A549 (cell line): Measurements from ENCODE around the gene PLXNC1. TPM values are rescaled to one million over a fixed set of nuclear protein-coding genes. Genes with fewer than 3 reads are reported as not detected.

Experiments
- ATAC-seq, 2 experiments: fragments of 200-7000 bp in 1 of 2; fragments of >200 bp in 1 of 2; cut with Nextera tagmentation in 1 of 2; cut with Tn5 transposase in 1 of 2; 3 replicates each; pipeline versions ENCODE4 v1.8.0 to v1.9.1; 2018 to 2020; ENCODE audit warnings: mild to moderate bottlenecking in 1 of 2, moderate library complexity in 1 of 2
- CTCF ChIA-PET: fragments of 300-600 bp; sonication (Branson Sonifier 250); formaldehyde crosslinking; extraction: SDS; loops from one replicate; lab custom pipeline; 2021; ENCODE audit warnings: antibody characterized with exemption, inconsistent platforms; lab: Yijun Ruan, JAX
- POLR2A ChIA-PET: fragments of 350-600 bp; formaldehyde crosslinking; extraction: SDS; loops from one replicate; lab custom pipeline; 2021; ENCODE audit warnings: antibody characterized with exemption, inconsistent platforms; lab: Yijun Ruan, JAX
- DNase-seq, 2 experiments: peaks; one replicate each; pipeline versions ENCODE4 v3.0.0 to v3.0.0-alpha.2; 2011 to 2016; ENCODE audit warnings: low read depth in 1 of 2, low spot score in 1 of 2
- FAIRE-seq: peaks from 2 replicates; lab custom pipeline; 2011; peaks lifted over from hg19 to GRCh38; lab: Jason Lieb, UNC
- H3K27ac ChIP-seq, 2 experiments: fragments of >200 bp; sonication (Bioruptor Twin); formaldehyde crosslinking; 3 replicates each; pipeline ENCODE4 v1.5.1; 2016 to 2017
- H3K4me1 ChIP-seq: fragments of >200 bp; sonication (Bioruptor Twin); formaldehyde crosslinking; 3 replicates; pipeline ENCODE4 v1.6.1; 2016
- H3K4me2 ChIP-seq: fragments of >200 bp; sonication (Bioruptor Twin); formaldehyde crosslinking; 3 replicates; pipeline ENCODE4 v1.6.1; 2016
- H3K4me3 ChIP-seq: fragments of >200 bp; sonication (Bioruptor Twin); formaldehyde crosslinking; 3 replicates; pipeline ENCODE4 v1.5.1; 2016
- H3K9me3 ChIP-seq: fragments of >200 bp; sonication (Bioruptor Twin); formaldehyde crosslinking; 3 replicates; pipeline ENCODE4 v1.6.1; 2016
- BCL3 ChIP-seq: fragments of >200 bp; sonication (Bioruptor Twin); formaldehyde crosslinking; IDR thresholded peaks from 3 replicates; pipeline ENCODE4 v1.6.1; 2016
- CBX8 ChIP-seq: fragments of 200-600 bp; sonication (generic); IDR thresholded peaks from 2 replicates; pipeline ENCODE4 v1.6.1; 2016
- E2F6 ChIP-seq: IDR thresholded peaks from 2 replicates; pipeline ENCODE4 v1.6.1; 2012; ENCODE audit warnings: low read depth, borderline replicate concordance
- EHF ChIP-seq: fragments of 250-450 bp; sonication (Bioruptor Pico); IDR thresholded peaks from 2 replicates; pipeline ENCODE4 v1.5.0; 2020; ENCODE audit warnings: mild to moderate bottlenecking
- EHMT2 ChIP-seq: fragments of 200-600 bp; sonication (generic); IDR thresholded peaks from 2 replicates; pipeline ENCODE4 v1.6.1; 2016; ENCODE audit warnings: antibody characterized with exemption, low read depth, mild to moderate bottlenecking, moderate library complexity
- FOSB ChIP-seq: fragments of 250-450 bp; sonication (Bioruptor Pico); IDR thresholded peaks from 2 replicates; pipeline ENCODE4 v1.5.0; 2020; ENCODE audit warnings: mild to moderate bottlenecking, moderate library complexity
- HEYL ChIP-seq: fragments of 250-450 bp; sonication (Bioruptor Pico); IDR thresholded peaks from 2 replicates; pipeline ENCODE4 v1.8.0; 2021; ENCODE audit warnings: mild to moderate bottlenecking, moderate library complexity
- HOXA7 ChIP-seq: fragments of 250-450 bp; sonication (Bioruptor Pico); IDR thresholded peaks from 2 replicates; pipeline ENCODE4 v1.5.0; 2020; ENCODE audit warnings: mild to moderate bottlenecking, moderate library complexity
- HOXB5 ChIP-seq: fragments of 250-450 bp; sonication (Bioruptor Pico); IDR thresholded peaks from 2 replicates; pipeline ENCODE4 v1.5.0; 2020; ENCODE audit warnings: mild to moderate bottlenecking, moderate library complexity
- JUN ChIP-seq, 2 experiments: fragments of >200 bp; sonication (Bioruptor Twin); formaldehyde crosslinking; IDR thresholded peaks; 2 replicates in 1 of 2; 3 replicates in 1 of 2; pipeline ENCODE4 v1.6.1; 2016 to 2017
- MAFK ChIP-seq: fragments of 450-650 bp; IDR thresholded peaks from 2 replicates; pipeline ENCODE4 v1.6.1; 2014; ENCODE audit not compliant: partially characterized antibody
- MAZ ChIP-seq: fragments of 150-350 bp; IDR thresholded peaks from 2 replicates; pipeline ENCODE4 v1.6.1; 2014; ENCODE audit warnings: antibody characterized with exemption, low read depth, low read length, borderline replicate concordance
- MYC ChIP-seq: IDR thresholded peaks from 2 replicates; pipeline ENCODE4 v1.6.1; 2012; ENCODE audit warnings: mild to moderate bottlenecking, inconsistent platforms, low read length, improper control_type of control experiment, borderline replicate concordance
- NR3C1 ChIP-seq: fragments of >200 bp; sonication (Bioruptor Twin); formaldehyde crosslinking; IDR thresholded peaks from 3 replicates; pipeline ENCODE4 v1.6.1; 2017
- PHF8 ChIP-seq: fragments of 200-600 bp; sonication (generic); IDR thresholded peaks from 2 replicates; pipeline ENCODE4 v1.6.1; 2016; ENCODE audit warnings: low read depth, mild to moderate bottlenecking, antibody characterized with exemption, moderate library complexity, borderline replicate concordance
- RARB ChIP-seq: fragments of 250-450 bp; sonication (Bioruptor Pico); IDR thresholded peaks from 2 replicates; pipeline ENCODE4 v1.8.0; 2021; ENCODE audit warnings: mild to moderate bottlenecking, moderate library complexity
- RFX5 ChIP-seq: fragments of 450-650 bp; IDR thresholded peaks from 2 replicates; pipeline ENCODE4 v1.7.1; 2014; ENCODE audit warnings: antibody characterized with exemption, mild to moderate bottlenecking, moderate library complexity
- SMC3 ChIP-seq: fragments of >200 bp; sonication (Bioruptor Twin); formaldehyde crosslinking; IDR thresholded peaks from 3 replicates; pipeline ENCODE4 v1.6.1; 2018; ENCODE audit warnings: inconsistent platforms
- TP53 ChIP-seq: fragments of 250-450 bp; sonication (Bioruptor Pico); IDR thresholded peaks from 2 replicates; pipeline ENCODE4 v1.5.0; 2021; ENCODE audit warnings: mild to moderate bottlenecking, moderate library complexity
- WGBS: methylation state at CpG from one replicate; pipeline ENCODE4 v1.1.6; 2017; ENCODE audit errors: missing lambda C conversion rate; 5-methylcytosine and 5-hydroxymethylcytosine counted together
- polyA plus RNA-seq, 4 experiments: library from polyadenylated mRNA; depleted of rRNA in 3 of 4; stranded (reverse); fragments of >200 nt; fragmentation: RNase III in 1 of 4; extraction: RNeasy Plus Mini Kit Qiagen cat#74134 plus additional on column Dnase treatment in 1 of 4; gene quantifications; 2 replicates in 3 of 4; 3 replicates in 1 of 4; pipeline ENCODE4 v1.2.3, GENCODE V29; 2011 to 2017
- TF ChIP-seq, protein P1 (sequence below): fragments of >200 bp; sonication (Bioruptor Twin); formaldehyde crosslinking; IDR thresholded peaks from 3 replicates; pipeline ENCODE4 v1.5.1; 2016
- TF ChIP-seq, protein P2 (sequence below): IDR thresholded peaks from 2 replicates; pipeline ENCODE4 v1.6.1; 2012
- TF ChIP-seq, protein P3 (sequence below): IDR thresholded peaks from 2 replicates; pipeline ENCODE4 v1.6.1; 2012

The PLXNC1 gene
- polyA plus RNA-seq, 2 of the 4 experiments (the other 2 are of a cell fraction): 0.12 to 0.50 TPM

DNA sequence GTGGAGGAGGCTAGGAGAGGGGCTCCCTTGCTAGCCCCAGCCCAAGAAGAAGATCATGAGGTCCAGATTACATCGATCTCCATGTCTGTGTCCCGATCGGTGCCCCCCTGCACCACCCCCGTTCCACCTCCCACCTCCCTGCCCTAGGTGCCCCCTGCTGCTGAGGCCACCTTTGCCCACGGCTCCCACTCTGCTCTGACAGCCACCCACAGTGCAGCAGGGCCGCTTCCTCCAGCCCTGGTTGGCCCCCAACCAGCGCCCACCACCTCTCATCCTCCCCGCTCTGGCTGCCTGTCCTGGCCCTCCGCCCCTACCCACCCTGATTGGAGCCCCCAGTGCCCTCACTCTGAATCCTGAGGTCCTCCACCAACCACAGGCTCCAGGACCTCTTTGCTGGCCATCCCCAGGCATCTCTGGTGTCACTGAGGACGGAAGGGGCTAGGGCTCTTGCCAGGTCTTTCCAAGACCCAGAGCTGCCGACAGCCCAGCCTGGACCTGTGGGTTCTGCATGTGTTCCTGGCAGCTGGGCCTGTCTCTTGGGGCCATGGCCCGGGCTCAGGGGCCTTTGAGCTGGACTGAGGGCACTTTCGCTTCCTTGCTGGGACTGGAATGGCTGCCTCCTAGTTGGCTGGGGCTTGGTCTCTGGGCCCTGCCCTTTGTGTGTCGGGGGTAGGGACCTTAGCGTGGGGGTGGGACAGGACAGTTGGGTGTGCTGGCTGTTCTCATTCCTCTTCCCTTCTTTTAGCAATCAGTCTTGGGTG is 7.2 kb upstream of the PLXNC1 start:
- POLR2A ChIA-PET: no interaction called here
- Histone ChIP-seq H3K4me1 (no peaks in the 10 kb centered on the region), H3K27ac (no peak overlapping the region)
- TF ChIP-seq MAZ (no peak), RARB (CRISPR knock-in tag) (no peak), PHF8 (no peak)
- TF ChIP-seq, all 56 proteins: peak for 0
- Histone ChIP-seq H3K9me3 (no peaks in the 10 kb centered on the region), H3K4me3 (no peak overlapping the region), H3K4me2 (no peak overlapping the region)
- FAIRE-seq (no peak), ATAC-seq (no peak), DNase-seq (no peak)
- WGBS: 63% methylated on average over 14 of the region's 15 CpGs
- CTCF ChIA-PET: interaction anchor here (0.7 to 1.5 kb wide), 6 partner anchors 10 to 393 kb away, joined by 3 to 4 read pairs (median 3); no protein-coding TSS in a partner anchor

- POLR2A ChIA-PET: no interaction called here
- CTCF ChIA-PET: interaction anchor here (1.0 to 1.5 kb wide), 4 partner anchors 16 to 392 kb away, joined by 3 to 4 read pairs (median 3); no protein-coding TSS in a partner anchor
- 34% methylated on average over 3 of the region's 3 CpGs for WGBS
These were observed 6.5 kb upstream of the PLXNC1 start for GRCh38 chr12:94141892-94142291.

DNA sequence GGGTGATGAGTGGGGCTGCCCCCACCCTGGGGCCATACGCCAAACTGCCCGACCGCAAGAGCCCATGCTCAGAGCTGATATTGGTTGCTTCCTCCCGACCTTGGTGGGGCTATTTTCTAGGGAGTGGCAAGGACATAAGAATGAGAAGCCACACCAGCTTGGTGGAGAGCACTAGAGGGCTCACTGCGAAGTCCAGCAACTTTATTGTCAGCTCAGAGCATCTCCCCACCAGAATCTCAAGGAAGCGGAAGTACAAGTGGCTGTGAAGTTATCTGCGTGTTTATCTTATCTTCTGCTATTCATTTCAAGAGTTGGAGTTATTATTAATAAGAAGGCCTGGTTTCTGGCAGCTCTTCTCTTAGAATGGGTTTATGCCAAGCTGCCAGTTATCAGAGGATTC is 4.9 kb upstream of the PLXNC1 start:
- Histone ChIP-seq H3K4me2 (no peak overlapping the region), H3K27ac (no peak overlapping the region), H3K4me3 (no peak overlapping the region), H3K4me1 (no peaks in the 10 kb centered on the region), H3K9me3 (no peaks in the 10 kb centered on the region)
- WGBS: 63% methylated on average over 7 of the region's 7 CpGs
- ATAC-seq: no peak
- no peak for FAIRE-seq
- POLR2A ChIA-PET: no interaction called here
- DNase-seq: no peak
- no peak for TF ChIP-seq EHF (CRISPR knock-in tag)
- no peak for TF ChIP-seq E2F6
- TF ChIP-seq, protein P1, sequence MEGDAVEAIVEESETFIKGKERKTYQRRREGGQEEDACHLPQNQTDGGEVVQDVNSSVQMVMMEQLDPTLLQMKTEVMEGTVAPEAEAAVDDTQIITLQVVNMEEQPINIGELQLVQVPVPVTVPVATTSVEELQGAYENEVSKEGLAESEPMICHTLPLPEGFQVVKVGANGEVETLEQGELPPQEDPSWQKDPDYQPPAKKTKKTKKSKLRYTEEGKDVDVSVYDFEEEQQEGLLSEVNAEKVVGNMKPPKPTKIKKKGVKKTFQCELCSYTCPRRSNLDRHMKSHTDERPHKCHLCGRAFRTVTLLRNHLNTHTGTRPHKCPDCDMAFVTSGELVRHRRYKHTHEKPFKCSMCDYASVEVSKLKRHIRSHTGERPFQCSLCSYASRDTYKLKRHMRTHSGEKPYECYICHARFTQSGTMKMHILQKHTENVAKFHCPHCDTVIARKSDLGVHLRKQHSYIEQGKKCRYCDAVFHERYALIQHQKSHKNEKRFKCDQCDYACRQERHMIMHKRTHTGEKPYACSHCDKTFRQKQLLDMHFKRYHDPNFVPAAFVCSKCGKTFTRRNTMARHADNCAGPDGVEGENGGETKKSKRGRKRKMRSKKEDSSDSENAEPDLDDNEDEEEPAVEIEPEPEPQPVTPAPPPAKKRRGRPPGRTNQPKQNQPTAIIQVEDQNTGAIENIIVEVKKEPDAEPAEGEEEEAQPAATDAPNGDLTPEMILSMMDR: no peak
- TF ChIP-seq RFX5: no peak
- no peak for TF ChIP-seq TP53 (CRISPR knock-in tag)
- CTCF ChIA-PET: interaction anchor here (0.7 to 3.4 kb wide), 8 partner anchors 8 to 1193 kb away, joined by 3 to 28 read pairs (median 4); no protein-coding TSS in a partner anchor

More at GRCh38 chr12:94141892-94142291, 6.5 kb upstream of the PLXNC1 start:
- H3K9me3 ChIP-seq: no peaks in the 10 kb centered on the region
- ATAC-seq (no peak), FAIRE-seq (no peak), DNase-seq (no peak)
- no peak overlapping the region for H3K27ac ChIP-seq
- no peak overlapping the region for H3K4me3 ChIP-seq
- TF ChIP-seq MAFK: no peak
- no peak for TF ChIP-seq EHMT2
- no peak for TF ChIP-seq SMC3
- TF ChIP-seq, protein P2, sequence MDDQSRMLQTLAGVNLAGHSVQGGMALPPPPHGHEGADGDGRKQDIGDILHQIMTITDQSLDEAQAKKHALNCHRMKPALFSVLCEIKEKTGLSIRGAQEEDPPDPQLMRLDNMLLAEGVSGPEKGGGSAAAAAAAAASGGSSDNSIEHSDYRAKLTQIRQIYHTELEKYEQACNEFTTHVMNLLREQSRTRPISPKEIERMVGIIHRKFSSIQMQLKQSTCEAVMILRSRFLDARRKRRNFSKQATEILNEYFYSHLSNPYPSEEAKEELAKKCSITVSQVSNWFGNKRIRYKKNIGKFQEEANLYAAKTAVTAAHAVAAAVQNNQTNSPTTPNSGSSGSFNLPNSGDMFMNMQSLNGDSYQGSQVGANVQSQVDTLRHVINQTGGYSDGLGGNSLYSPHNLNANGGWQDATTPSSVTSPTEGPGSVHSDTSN: no peak
- no peak for TF ChIP-seq MYC
- no peak for TF ChIP-seq HEYL (CRISPR knock-in tag)
- no peak for TF ChIP-seq HOXB5 (CRISPR knock-in tag)
- no peak for TF ChIP-seq MAZ
- TF ChIP-seq, protein P3, sequence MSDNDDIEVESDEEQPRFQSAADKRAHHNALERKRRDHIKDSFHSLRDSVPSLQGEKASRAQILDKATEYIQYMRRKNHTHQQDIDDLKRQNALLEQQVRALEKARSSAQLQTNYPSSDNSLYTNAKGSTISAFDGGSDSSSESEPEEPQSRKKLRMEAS: no peak
- no peak for TF ChIP-seq CBX8
- TF ChIP-seq JUN (IDR thresholded peaks at IDR 0.05): no peak
- TF ChIP-seq PHF8: no peak
- no peak for TF ChIP-seq EHF (CRISPR knock-in tag)
- no peak for TF ChIP-seq HOXA7 (CRISPR knock-in tag)
- no peak for TF ChIP-seq NR3C1
- no peak for TF ChIP-seq BCL3
- TF ChIP-seq FOSB (CRISPR knock-in tag): no peak
- H3K4me1 ChIP-seq: no peaks in the 10 kb centered on the region
- H3K4me2 ChIP-seq: no peak overlapping the region
